GM23338 (cell line): ENCODE measurements around the gene CREB3L4. TPM values are rescaled to one million over a fixed set of nuclear protein-coding genes. Genes with fewer than 3 reads are reported as not detected.

Experiments
- ATAC-seq: fragments of 200-7000 bp; cut with Tn5 transposase; 3 replicates; pipeline ENCODE4 v1.9.1; 2020
- DNase-seq: peaks from one replicate; pipeline ENCODE4 v3.0.0-alpha.2; 2015; ENCODE audit warnings: low spot score
- H2AFZ ChIP-seq: fragments of 200-600 bp; sonication (generic); 2 replicates; pipeline ENCODE4 v1.8.0; 2016; ENCODE audit warnings: antibody characterized with exemption, mild to moderate bottlenecking, moderate library complexity
- H3F3A ChIP-seq: fragments of 200-600 bp; sonication (generic); replicated peaks from 2 replicates; pipeline ENCODE4 v1.8.0; 2017; ENCODE audit warnings: antibody characterized with exemption, mixed run types, low read depth
- H3K27ac ChIP-seq: fragments of 200-600 bp; sonication (generic); 2 replicates; pipeline ENCODE4 v1.6.1; 2016; ENCODE audit warnings: low read depth
- H3K27me3 ChIP-seq: fragments of 200-600 bp; sonication (generic); 2 replicates; pipeline ENCODE4 v1.8.0; 2016; ENCODE audit warnings: mild to moderate bottlenecking, mixed run types, moderate library complexity; ENCODE audit not compliant: insufficient read depth
- H3K36me3 ChIP-seq: fragments of 200-600 bp; sonication (generic); 2 replicates; pipeline ENCODE4 v1.8.0; 2016; ENCODE audit warnings: mild to moderate bottlenecking; ENCODE audit not compliant: insufficient read depth
- H3K4me1 ChIP-seq: fragments of 200-600 bp; sonication (generic); 2 replicates; pipeline ENCODE4 v1.8.0; 2016; ENCODE audit warnings: mild to moderate bottlenecking, moderate library complexity; ENCODE audit not compliant: insufficient read depth
- H3K4me2 ChIP-seq: fragments of 200-600 bp; sonication (generic); 2 replicates; pipeline ENCODE4 v1.7.1; 2017; ENCODE audit warnings: mixed run types
- H3K4me3 ChIP-seq: fragments of 200-600 bp; sonication (generic); 2 replicates; pipeline ENCODE4 v1.6.1; 2016; ENCODE audit warnings: mixed run types
- H3K79me2 ChIP-seq: fragments of 200-600 bp; sonication (generic); replicated peaks from 2 replicates; pipeline ENCODE4 v1.8.0; 2017; ENCODE audit warnings: mild to moderate bottlenecking; ENCODE audit not compliant: insufficient read depth
- H3K9me2 ChIP-seq: fragments of 200-600 bp; sonication (generic); 2 replicates; pipeline ENCODE4 v1.8.0; 2017; ENCODE audit not compliant: insufficient read depth
- H4K20me1 ChIP-seq: fragments of 200-600 bp; sonication (generic); replicated peaks from 2 replicates; pipeline ENCODE4 v1.8.0; 2017; ENCODE audit warnings: mild to moderate bottlenecking; ENCODE audit not compliant: insufficient read depth
- H3K27ac Mint-ChIP-seq: 2 replicates; pipeline ENCODE4 v1.8.0; 2020; ENCODE audit warnings: inconsistent platforms, mild to moderate bottlenecking, moderate library complexity, mixed read lengths
- H3K27me3 Mint-ChIP-seq: 3 replicates; pipeline ENCODE4 v1.8.0; 2022; ENCODE audit warnings: low read depth, mild to moderate bottlenecking, moderate library complexity, mixed read lengths, inconsistent platforms; ENCODE audit not compliant: insufficient read depth, poor library complexity
- H3K36me3 Mint-ChIP-seq: 3 replicates; pipeline ENCODE4 v1.8.0; 2021; ENCODE audit warnings: low read depth, mild to moderate bottlenecking, inconsistent platforms, moderate library complexity, mixed read lengths
- H3K4me1 Mint-ChIP-seq: 3 replicates; pipeline ENCODE4 v1.8.0; 2020; ENCODE audit warnings: mild to moderate bottlenecking, inconsistent platforms, mixed read lengths
- H3K4me3 Mint-ChIP-seq: 3 replicates; pipeline ENCODE4 v1.8.0; 2021; ENCODE audit warnings: moderate library complexity, mild to moderate bottlenecking, inconsistent platforms, mixed read lengths
- H3K9me3 Mint-ChIP-seq: 3 replicates; pipeline ENCODE4 v1.8.0; 2020; ENCODE audit warnings: moderate library complexity, mild to moderate bottlenecking, inconsistent platforms, mixed read lengths
- CREB1 ChIP-seq: fragments of 250-450 bp; sonication (Bioruptor Pico); IDR thresholded peaks from 2 replicates; pipeline ENCODE4 v1.5.0; 2020; ENCODE audit warnings: low read depth, mild to moderate bottlenecking, moderate library complexity
- ETS1 ChIP-seq: IDR thresholded peaks from 2 replicates; pipeline ENCODE4 v1.6.1; 2016; ENCODE audit warnings: antibody characterized with exemption
- EZH2 ChIP-seq: fragments of 200-600 bp; sonication (generic); IDR thresholded peaks from one replicate; pipeline ENCODE4 v1.8.0; 2017; ENCODE audit warnings: antibody characterized with exemption, mild to moderate bottlenecking, low read depth; ENCODE audit not compliant: unreplicated experiment
- JUNB ChIP-seq: IDR thresholded peaks from one replicate; pipeline ENCODE4 v1.6.1; 2016; ENCODE audit warnings: antibody characterized with exemption; ENCODE audit not compliant: unreplicated experiment
- POLR2AphosphoS5 ChIP-seq: IDR thresholded peaks from 2 replicates; pipeline ENCODE4 v1.6.1; 2016; ENCODE audit warnings: antibody characterized with exemption, low read depth
- REST ChIP-seq: IDR thresholded peaks from one replicate; pipeline ENCODE4 v1.6.1; 2018; ENCODE audit warnings: antibody characterized with exemption; ENCODE audit not compliant: unreplicated experiment
- STAT1 ChIP-seq: IDR thresholded peaks from one replicate; pipeline ENCODE4 v1.6.1; 2016; ENCODE audit warnings: antibody characterized with exemption; ENCODE audit not compliant: unreplicated experiment
- ZNF114 ChIP-seq: fragments of 250-450 bp; sonication (Bioruptor Pico); IDR thresholded peaks from 2 replicates; pipeline ENCODE4 v1.5.0; 2020; ENCODE audit warnings: mild to moderate bottlenecking, moderate library complexity
- ZNF331 ChIP-seq: fragments of 250-450 bp; sonication (Bioruptor Pico); IDR thresholded peaks from 2 replicates; pipeline ENCODE4 v1.5.0; 2020; ENCODE audit warnings: low read depth, mild to moderate bottlenecking, moderate library complexity
- ZNF462 ChIP-seq: fragments of 250-450 bp; sonication (Bioruptor Pico); IDR thresholded peaks from 2 replicates; pipeline ENCODE4 v1.5.0; 2020; ENCODE audit warnings: mild to moderate bottlenecking, moderate library complexity
- polyA plus RNA-seq: library from polyadenylated mRNA; unstranded; fragments of >200 nt; fragmentation: Nextera tagmentation; extraction: Ambion mirVana; gene quantifications from 2 replicates; pipeline ENCODE4 v1.2.1, GENCODE V29; 2016
- total RNA-seq: library from RNA; depleted of rRNA; stranded (reverse); fragments of >200 nt; shearing (Covaris generic); gene quantifications from 2 replicates; pipeline ENCODE4 v1.2.3, GENCODE V29; 2014

CREB3L4 gene
- total and polyA plus RNA-seq, 2 experiments from 2014 or later = 19.3 to 26.8 TPM

GRCh38 chr1:153953859-153954365 lies 13.8 kb upstream of the CREB3L4 start (continued):
- TF ChIP-seq ZNF462 (no peak), CREB1 (CRISPR knock-in tag) (no peak), STAT1 (no peak)

- Histone ChIP-seq H3K4me1 (peaks cover 11% of the 10 kb centered on the region), H3K36me3 (peaks cover 7% of the 10 kb centered on the region; the same call in 1 of the 2 replicates), H3K4me2 (no peak overlapping the region), H3K9me2 (no peaks in the 10 kb centered on the region), H3K27ac (no peak overlapping the region), H2AFZ (no peak overlapping the region), H3K79me2 (peaks cover 50% of the 10 kb centered on the region), H3K27me3 (no peaks in the 10 kb centered on the region), H3K4me3 (no peak overlapping the region), H3F3A (peaks cover 14% of the 10 kb centered on the region), H4K20me1 (peaks cover 34% of the 10 kb centered on the region)
- Mint-ChIP-seq H3K4me1 (peaks cover 26% of the 10 kb centered on the region), H3K4me3 (no peak overlapping the region), H3K9me3 (peaks cover 3% of the 10 kb centered on the region; the same call in 2 of the 3 replicates), H3K27ac (no peak overlapping the region), H3K36me3 (peaks cover 41% of the 10 kb centered on the region), H3K27me3 (peaks cover 24% of the 10 kb centered on the region)
- ATAC-seq (no peak), DNase-seq (no peak)
- TF ChIP-seq ETS1 (no peak), ZNF331 (CRISPR knock-in tag) (no peak), ZNF114 (CRISPR knock-in tag) (no peak), POLR2AphosphoS5 (no peak), REST (no peak), EZH2 (no peak), CREB1 (CRISPR knock-in tag) (no peak), JUNB (no peak)
Measured at GRCh38 chr1:153954826-153955225, 12.9 kb upstream of the CREB3L4 start.
